IMR-90 (cell line): ENCODE measurements around the gene DOCK2. TPM values are rescaled to one million over a fixed set of nuclear protein-coding genes. Genes with fewer than 3 reads are reported as not detected.

Experiments
- ATAC-seq: fragments of 200-7000 bp; cut with Tn5 transposase; 2 replicates; pipeline ENCODE4 v1.9.1; 2020; ENCODE audit warnings: low read depth, mild to moderate bottlenecking, moderate library complexity
- BruUV-seq: library from RNA; stranded (reverse); fragments of 400-500 nt; replicated peaks from 2 replicates; lab custom pipeline; 2021; lab: Mats Ljungman, UMichigan
- CTCF ChIA-PET: fragments of 300-600 bp; formaldehyde crosslinking; extraction: SDS; loops from one replicate; lab custom pipeline; 2021; ENCODE audit warnings: antibody characterized with exemption; lab: Yijun Ruan, JAX
- POLR2A ChIA-PET: fragments of 300-600 bp; sonication (Branson Sonifier 250); formaldehyde crosslinking; loops from one replicate; lab custom pipeline; 2022; ENCODE audit warnings: antibody characterized with exemption; ENCODE audit not compliant: unreplicated experiment; lab: Charles Lee
- DNase-seq: peaks from one replicate; pipeline ENCODE4 v3.0.0; 2013
- H2AFZ ChIP-seq: replicated peaks from 2 replicates; pipeline ENCODE3; 2013; ENCODE audit warnings: low read length, mild to moderate bottlenecking; ENCODE audit not compliant: poor library complexity
- H2AK5ac ChIP-seq: 2 replicates; pipeline ENCODE4 v1.6.1; 2013; ENCODE audit warnings: low read depth, low read length, inconsistent platforms
- H2AK9ac ChIP-seq: replicated peaks from 2 replicates; pipeline ENCODE3; 2013; ENCODE audit warnings: mild to moderate bottlenecking, low read depth, low read length, moderate library complexity; ENCODE audit not compliant: poor library complexity
- H2BK120ac ChIP-seq: 2 replicates; pipeline ENCODE4 v1.6.1; 2013; ENCODE audit warnings: low read depth, low read length, inconsistent platforms
- H2BK15ac ChIP-seq: 3 replicates; pipeline ENCODE4 v1.6.1; 2013; ENCODE audit warnings: low read depth, low read length, inconsistent platforms
- H2BK20ac ChIP-seq: 2 replicates; pipeline ENCODE4 v1.6.1; 2013; ENCODE audit warnings: low read depth, mild to moderate bottlenecking, inconsistent platforms, low read length, moderate library complexity
- H2BK5ac ChIP-seq: 2 replicates; pipeline ENCODE4 v1.6.1; 2013; ENCODE audit warnings: mild to moderate bottlenecking, low read depth, low read length, inconsistent platforms; ENCODE audit not compliant: poor library complexity, severe bottlenecking
- H3K14ac ChIP-seq: replicated peaks from 2 replicates; pipeline ENCODE4 v1.6.1; 2013; ENCODE audit warnings: low read depth, low read length, inconsistent platforms
- H3K18ac ChIP-seq: 2 replicates; pipeline ENCODE4 v1.6.1; 2013; ENCODE audit warnings: low read depth, low read length, control low read depth
- H3K23ac ChIP-seq: 2 replicates; pipeline ENCODE4 v1.6.1; 2013; ENCODE audit warnings: low read depth, low read length, inconsistent platforms
- H3K27ac ChIP-seq: 2 replicates; pipeline ENCODE4 v1.5.1; 2013; ENCODE audit warnings: mild to moderate bottlenecking, control low read depth, low read length; ENCODE audit not compliant: insufficient read depth
- H3K27me3 ChIP-seq: 2 replicates; pipeline ENCODE4 v1.6.1; 2013; ENCODE audit warnings: low read length; ENCODE audit not compliant: control insufficient read depth, insufficient read depth
- H3K36me3 ChIP-seq: 2 replicates; pipeline ENCODE4 v1.6.1; 2013; ENCODE audit warnings: low read length, mixed read lengths; ENCODE audit not compliant: control insufficient read depth, insufficient read depth
- H3K4ac ChIP-seq: 2 replicates; pipeline ENCODE4 v1.6.1; 2013; ENCODE audit warnings: low read depth, low read length, inconsistent platforms
- H3K4me1 ChIP-seq: 2 replicates; pipeline ENCODE4 v1.6.1; 2013; ENCODE audit warnings: low read length, mixed read lengths; ENCODE audit not compliant: control insufficient read depth, insufficient read depth
- H3K4me2 ChIP-seq: 2 replicates; pipeline ENCODE4 v1.6.1; 2013; ENCODE audit warnings: low read depth, mild to moderate bottlenecking, control low read depth, low read length, moderate library complexity
- H3K4me3 ChIP-seq: 2 replicates; pipeline ENCODE4 v1.5.1; 2013; ENCODE audit warnings: low read depth, mild to moderate bottlenecking, control low read depth, low read length, moderate library complexity; ENCODE audit not compliant: insufficient read depth
- H3K56ac ChIP-seq: 2 replicates; pipeline ENCODE4 v1.6.1; 2013; ENCODE audit warnings: low read length, inconsistent platforms; ENCODE audit not compliant: insufficient read depth; ENCODE audit errors: extremely low read depth
- H3K79me1 ChIP-seq, 2 experiments: 2 replicates each; pipeline ENCODE4 v1.6.1; 2013; ENCODE audit warnings: low read length in 2 of 2, inconsistent platforms in 1 of 2, low read depth in 1 of 2
- H3K9ac ChIP-seq: 2 replicates; pipeline ENCODE4 v1.6.1; 2013; ENCODE audit warnings: low read depth, low read length, control low read depth
- H3K9me1 ChIP-seq: 2 replicates; pipeline ENCODE4 v1.6.1; 2013; ENCODE audit warnings: low read length, inconsistent platforms; ENCODE audit not compliant: insufficient read depth
- H3K9me3 ChIP-seq: 2 replicates; pipeline ENCODE4 v1.6.1; 2013; ENCODE audit warnings: low read length; ENCODE audit not compliant: control insufficient read depth, insufficient read depth
- H4K20me1 ChIP-seq: 2 replicates; pipeline ENCODE4 v1.6.1; 2013; ENCODE audit warnings: low read length, inconsistent platforms; ENCODE audit not compliant: insufficient read depth
- H4K5ac ChIP-seq: 2 replicates; pipeline ENCODE4 v1.6.1; 2013; ENCODE audit warnings: mild to moderate bottlenecking, low read depth, low read length, control low read depth
- H4K8ac ChIP-seq, 2 experiments: 2 replicates each; pipeline ENCODE4 v1.6.1; 2013; ENCODE audit warnings: low read depth in 2 of 2, low read length in 2 of 2, control low read depth in 1 of 2, inconsistent platforms in 1 of 2
- H4K91ac ChIP-seq: 2 replicates; pipeline ENCODE4 v1.6.1; 2013; ENCODE audit warnings: low read depth, low read length, inconsistent platforms; ENCODE audit not compliant: insufficient read depth
- BHLHE40 ChIP-seq: fragments of 150-350 bp; IDR thresholded peaks from 2 replicates; pipeline ENCODE4 v1.6.1; 2016; ENCODE audit warnings: mild to moderate bottlenecking, low read depth, low read length
- CEBPB ChIP-seq: IDR thresholded peaks from 2 replicates; pipeline ENCODE4 v1.6.1; 2012; ENCODE audit warnings: low read depth, low read length, improper control_type of control experiment
- CHD1 ChIP-seq: IDR thresholded peaks from 2 replicates; pipeline ENCODE4 v1.6.1; 2012; ENCODE audit warnings: low read depth, low read length, improper control_type of control experiment
- CTCF ChIP-seq: conservative IDR thresholded peaks from 2 replicates; pipeline ENCODE4 v1.5.1; 2012; ENCODE audit warnings: mild to moderate bottlenecking, low read depth, low read length, improper control_type of control experiment
- ELK1 ChIP-seq: fragments of 150-350 bp; IDR thresholded peaks from 2 replicates; pipeline ENCODE4 v1.6.1; 2016; ENCODE audit warnings: low read depth, mild to moderate bottlenecking, low read length, moderate library complexity, borderline replicate concordance
- FOS ChIP-seq: fragments of 150-350 bp; IDR thresholded peaks from 2 replicates; pipeline ENCODE4 v1.6.1; 2016; ENCODE audit warnings: low read depth, low read length
- MAFK ChIP-seq: IDR thresholded peaks from 2 replicates; pipeline ENCODE4 v1.6.1; 2012; ENCODE audit warnings: low read depth, low read length, improper control_type of control experiment
- MAZ ChIP-seq: IDR thresholded peaks from 2 replicates; pipeline ENCODE4 v1.6.1; 2012; ENCODE audit warnings: low read depth, mild to moderate bottlenecking, low read length, improper control_type of control experiment, moderate library complexity, borderline replicate concordance
- MXI1 ChIP-seq: IDR thresholded peaks from 2 replicates; pipeline ENCODE4 v1.6.1; 2012; ENCODE audit warnings: low read depth, mild to moderate bottlenecking, low read length, moderate library complexity, borderline replicate concordance
- NFE2L2 ChIP-seq: fragments of 150-350 bp; IDR thresholded peaks from 2 replicates; pipeline ENCODE4 v1.6.1; 2016; ENCODE audit warnings: low read depth, mild to moderate bottlenecking, low read length
- POLR2A ChIP-seq: IDR thresholded peaks from 2 replicates; pipeline ENCODE4 v1.6.1; 2012; ENCODE audit warnings: mild to moderate bottlenecking, low read depth, low read length
- RAD21 ChIP-seq: IDR thresholded peaks from 2 replicates; pipeline ENCODE4 v1.6.1; 2012; ENCODE audit warnings: low read length, improper control_type of control experiment
- RCOR1 ChIP-seq: IDR thresholded peaks from 2 replicates; pipeline ENCODE4 v1.6.1; 2012; ENCODE audit warnings: mild to moderate bottlenecking, low read length, improper control_type of control experiment; ENCODE audit not compliant: insufficient replicate concordance
- RFX5 ChIP-seq: IDR thresholded peaks from 2 replicates; pipeline ENCODE4 v1.8.0; 2012; ENCODE audit warnings: low read depth, mild to moderate bottlenecking, low read length, moderate library complexity
- SMC3 ChIP-seq: fragments of 150-350 bp; IDR thresholded peaks from 2 replicates; pipeline ENCODE4 v1.6.1; 2016; ENCODE audit warnings: low read depth, mild to moderate bottlenecking, antibody characterized with exemption, low read length, moderate library complexity
- WGBS, 2 experiments: methylation state at CpG; one replicate each; pipeline versions ENCODE4 v1.1.5 to v1.1.7; 2013; ENCODE audit warnings: missing lambda C conversion rate in 2 of 2; ENCODE audit not compliant: insufficient read length in 1 of 2; ENCODE audit errors: extremely low coverage in 2 of 2; 5-methylcytosine and 5-hydroxymethylcytosine counted together
- dilution Hi-C: fragments of 300-500 bp; cut with HindIII; formaldehyde crosslinking; loops from one replicate; pipeline ENCODE4 v1.14.3; 2018; ENCODE audit warnings: low sequenced_read_pairs; ENCODE audit not compliant: unreplicated experiment
- in situ Hi-C: fragments of 300-500 bp; cut with MboI; formaldehyde crosslinking; loops from 3 replicates; pipeline ENCODE4 v1.14.3; 2019; ENCODE audit warnings: low sequenced_read_pairs, inconsistent platforms, mixed read lengths
- intact Hi-C: fragments of 100-400 bp; cut with micrococcal nuclease; formaldehyde crosslinking; loops from 2 replicates; pipeline ENCODE4 v1.10.0; 2022
- polyA plus RNA-seq, 3 experiments: library from polyadenylated mRNA; depleted of rRNA; stranded (reverse); fragments of >200 nt; gene quantifications; 2 replicates each; pipeline ENCODE4 v1.2.3, GENCODE V29; 2012; ENCODE audit warnings: low replicate concordance in 1 of 3
- total RNA-seq: library from RNA; depleted of rRNA; stranded (reverse); fragments of >200 nt; gene quantifications from 2 replicates; pipeline ENCODE4 v1.2.3, GENCODE V29; 2012

The DOCK2 gene
- total and polyA plus RNA-seq, 2 of the 4 experiments (the other 2 are of a cell fraction): 0.72 to 3.0 TPM

- Histone ChIP-seq H3K14ac (peak overlapping the region; percentile 65), H3K79me1 (peaks cover 23 to 59% of the 10 kb centered on the region in 2 experiments; a peak in 3 of 4 replicates), H3K9me1 (peaks cover 21% of the 10 kb centered on the region), H3K23ac (peak overlapping the region; percentile 44), H3K4me2 (peak overlapping the region; percentile 66), H3K4ac (peak overlapping the region; percentile 92), H3K4me1 (peaks cover 14% of the 10 kb centered on the region), H2BK5ac (peak overlapping the region; percentile 85), H2BK20ac (peak overlapping the region; percentile 68), H3K56ac (peak overlapping the region; percentile 34; the same call in 1 of the 2 replicates), H2BK15ac (peak overlapping the region; percentile 22; the same call in 2 of the 3 replicates), H4K20me1 (no peaks in the 10 kb centered on the region), H2AK9ac (peak overlapping the region; percentile 39), H3K27ac (peak overlapping the region; percentile 91), H4K8ac (peak overlapping the region; percentile 19 to 87; a peak in 3 of 4 replicates), H4K91ac (peak overlapping the region; percentile 85), H4K5ac (peak overlapping the region; percentile 73), H3K36me3 (no peaks in the 10 kb centered on the region), H2AFZ (peak overlapping the region; percentile 89), H3K9me3 (no peaks in the 10 kb centered on the region), H3K27me3 (no peaks in the 10 kb centered on the region), H3K4me3 (peak overlapping the region; percentile 2; the same call in 1 of the 2 replicates), H2AK5ac (peak overlapping the region; percentile 65; the same call in 1 of the 2 replicates), H3K9ac (peak overlapping the region; percentile 28), H3K18ac (peak overlapping the region; percentile 68), H2BK120ac (peak overlapping the region; percentile 94)
- ATAC-seq (no peak), DNase-seq (peak; percentile 21)
- in situ Hi-C loops: no loop called here
- no TSS peak for BruUV-seq
- intact Hi-C loops: loop anchor here (10.0 kb wide), 1 partner anchor 140 kb away; no protein-coding TSS in a partner anchor
- ChIA-PET POLR2A (interaction anchor here (1.0 kb wide), 1 partner anchor 10 kb away, joined by 3 read pairs; no protein-coding TSS in a partner anchor), CTCF (interaction anchor here (0.6 to 1.1 kb wide), 3 partner anchors 35 to 1468 kb away, joined by 3 to 5 read pairs (median 4); partner anchors contain the start of gene INSYN2B)
- dilution Hi-C loops: no loop called here
- 40% methylated on average over 3 of the region's 8 CpGs; no CpG with 5 or more reads in 1 of the 2 experiments for WGBS, 2 experiments
- TF ChIP-seq CTCF (no peak), FOS (no peak), BHLHE40 (no peak), NFE2L2 (no peak), RAD21 (no peak), MAZ (no peak), ELK1 (no peak), CEBPB (no peak), MAFK (no peak), SMC3 (no peak), MXI1 (no peak), POLR2A (no peak), CHD1 (no peak), RCOR1 (no peak), RFX5 (no peak)
Observed at GRCh38 chr5:169944922-169945680, 308.0 kb downstream of the DOCK2 start.
